Measurements from ENCODE around the gene KRTAP22-2. TPM values are rescaled to one million over a fixed set of nuclear protein-coding genes. Genes with fewer than 3 reads are reported as not detected.

KRTAP22-2 gene
- total RNA-seq, 1 donor from 2014 or later = not detected

DNA sequence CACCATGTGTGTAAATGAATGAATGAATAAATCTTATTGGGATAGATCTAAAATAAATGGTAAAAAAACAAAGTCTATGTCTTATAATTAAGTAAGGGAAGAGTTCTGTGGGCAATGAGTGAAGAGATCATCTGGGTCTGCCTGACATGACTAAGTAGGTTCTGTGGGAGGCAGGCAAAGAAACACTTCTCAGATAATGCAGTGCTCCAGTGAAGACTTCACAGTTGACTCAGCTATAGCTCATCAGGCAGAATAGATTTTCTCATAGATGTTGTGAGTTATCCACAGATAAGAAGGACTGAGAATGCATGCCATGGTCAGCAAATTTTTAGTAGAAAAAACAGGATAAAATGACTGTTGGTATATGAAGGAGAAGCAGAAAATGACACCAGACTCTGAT lies 12.4 kb downstream of the KRTAP22-2 start:
- no peak overlapping the region for H3K27ac Mint-ChIP-seq
- H3K36me3 Mint-ChIP-seq = no peaks in the 10 kb centered on the region
- Histone ChIP-seq H2AFZ (replicated peaks) (no peak overlapping the region), H3K36me3 (no peaks in the 10 kb centered on the region), H3K79me2 (ENCODE audit: low read depth) (no peaks in the 10 kb centered on the region), H3F3A (ENCODE audit: low read depth) (no peaks in the 10 kb centered on the region), H3K4me2 (no peak overlapping the region), H3K4me3 (no peak overlapping the region), H3K27me3 (no peaks in the 10 kb centered on the region), H4K20me1 (ENCODE audit: low read depth) (no peaks in the 10 kb centered on the region), H3K9me3 (ENCODE audit: low read depth) (no peaks in the 10 kb centered on the region), H3K9ac (no peak overlapping the region), H3K4me1 (peaks cover 10% of the 10 kb centered on the region), H3K27ac (no peak overlapping the region)
- peaks cover under 1% of the 10 kb centered on the region for H3K4me1 Mint-ChIP-seq
- no peaks in the 10 kb centered on the region for H3K9me3 Mint-ChIP-seq
- no peak for DNase-seq (ENCODE audit: low spot score)
- no peak overlapping the region for H3K4me3 Mint-ChIP-seq
- H3K27me3 Mint-ChIP-seq (ENCODE audit: insufficient read depth, low read depth) = no peaks in the 10 kb centered on the region
- TF ChIP-seq EZH2 (IDR thresholded peaks at IDR 0.05) (no peak), EZH2phosphoT487 (IDR thresholded peaks at IDR 0.05) (no peak)
- TF ChIP-seq, protein P1, sequence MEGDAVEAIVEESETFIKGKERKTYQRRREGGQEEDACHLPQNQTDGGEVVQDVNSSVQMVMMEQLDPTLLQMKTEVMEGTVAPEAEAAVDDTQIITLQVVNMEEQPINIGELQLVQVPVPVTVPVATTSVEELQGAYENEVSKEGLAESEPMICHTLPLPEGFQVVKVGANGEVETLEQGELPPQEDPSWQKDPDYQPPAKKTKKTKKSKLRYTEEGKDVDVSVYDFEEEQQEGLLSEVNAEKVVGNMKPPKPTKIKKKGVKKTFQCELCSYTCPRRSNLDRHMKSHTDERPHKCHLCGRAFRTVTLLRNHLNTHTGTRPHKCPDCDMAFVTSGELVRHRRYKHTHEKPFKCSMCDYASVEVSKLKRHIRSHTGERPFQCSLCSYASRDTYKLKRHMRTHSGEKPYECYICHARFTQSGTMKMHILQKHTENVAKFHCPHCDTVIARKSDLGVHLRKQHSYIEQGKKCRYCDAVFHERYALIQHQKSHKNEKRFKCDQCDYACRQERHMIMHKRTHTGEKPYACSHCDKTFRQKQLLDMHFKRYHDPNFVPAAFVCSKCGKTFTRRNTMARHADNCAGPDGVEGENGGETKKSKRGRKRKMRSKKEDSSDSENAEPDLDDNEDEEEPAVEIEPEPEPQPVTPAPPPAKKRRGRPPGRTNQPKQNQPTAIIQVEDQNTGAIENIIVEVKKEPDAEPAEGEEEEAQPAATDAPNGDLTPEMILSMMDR (IDR thresholded peaks at IDR 0.05) = no peak

DNA sequence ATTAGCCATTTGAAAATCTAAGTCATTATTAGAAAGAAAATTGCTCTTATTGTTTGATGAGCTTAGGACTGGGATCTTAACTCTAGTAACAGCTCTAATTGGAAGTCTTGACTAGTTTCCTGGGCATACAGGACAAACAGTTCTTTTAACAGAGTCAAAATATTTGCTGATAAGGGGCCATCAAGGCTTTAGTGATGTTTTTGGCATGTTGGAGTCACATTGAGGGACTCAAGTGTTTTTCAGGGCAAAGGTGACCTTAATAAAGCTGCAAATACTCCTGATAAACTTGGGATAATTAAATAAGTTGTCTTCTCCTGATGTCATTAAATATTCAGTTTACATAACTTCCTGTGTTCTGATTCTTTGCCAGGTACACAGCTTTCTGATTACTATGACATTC lies 22.6 kb downstream of the KRTAP22-2 start:
- Mint-ChIP-seq H3K4me1 (no peaks in the 10 kb centered on the region), H3K9me3 (no peaks in the 10 kb centered on the region), H3K27ac (no peak overlapping the region), H3K27me3 (ENCODE audit: insufficient read depth, low read depth) (no peaks in the 10 kb centered on the region), H3K4me3 (no peak overlapping the region), H3K36me3 (no peaks in the 10 kb centered on the region)
- no peaks in the 10 kb centered on the region for H3K27me3 ChIP-seq
- no peak overlapping the region for H3K9ac ChIP-seq
- H3K4me3 ChIP-seq = no peak overlapping the region
- no peak overlapping the region for H2AFZ ChIP-seq (replicated peaks)
- H3F3A ChIP-seq (ENCODE audit: low read depth) = peaks cover 5% of the 10 kb centered on the region
- no peaks in the 10 kb centered on the region for H3K4me1 ChIP-seq
- H3K27ac ChIP-seq = no peak overlapping the region
- H3K9me3 ChIP-seq (ENCODE audit: low read depth) = no peaks in the 10 kb centered on the region
- no peak overlapping the region for H3K4me2 ChIP-seq
- H3K79me2 ChIP-seq (ENCODE audit: low read depth) = no peaks in the 10 kb centered on the region
- H4K20me1 ChIP-seq (ENCODE audit: low read depth) = no peaks in the 10 kb centered on the region
- no peak for DNase-seq (ENCODE audit: low spot score)
- TF ChIP-seq EZH2phosphoT487 (IDR thresholded peaks at IDR 0.05) = no peak
- TF ChIP-seq EZH2 (IDR thresholded peaks at IDR 0.05) = no peak
- TF ChIP-seq, protein P1 (IDR thresholded peaks at IDR 0.05) = no peak
- no peaks in the 10 kb centered on the region for H3K36me3 ChIP-seq

DNA sequence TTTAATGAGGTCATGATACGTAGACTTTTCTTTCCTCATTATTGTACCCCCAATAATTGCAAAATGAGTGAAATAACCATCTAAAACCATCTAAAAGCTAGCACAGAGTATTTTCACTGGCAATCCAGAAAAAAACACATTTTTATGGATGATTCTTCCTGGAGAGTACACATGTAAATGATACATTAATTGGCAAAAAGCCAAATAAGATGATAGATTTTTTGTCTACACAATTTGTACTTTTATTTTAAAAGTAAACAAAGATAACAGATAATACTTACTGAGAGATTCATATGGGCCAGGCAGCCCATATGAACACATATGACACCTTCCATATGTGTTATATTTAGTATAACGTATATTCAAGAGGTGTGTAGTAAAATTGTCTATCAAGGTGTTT lies 26.6 kb downstream of the KRTAP22-2 start:
- H3K79me2 ChIP-seq (ENCODE audit: low read depth) = no peaks in the 10 kb centered on the region
- H3K4me2 ChIP-seq = no peak overlapping the region
- no peaks in the 10 kb centered on the region for H3K36me3 ChIP-seq
- H3K27me3 Mint-ChIP-seq (ENCODE audit: insufficient read depth, low read depth) = peaks cover 2% of the 10 kb centered on the region
- no peaks in the 10 kb centered on the region for H3F3A ChIP-seq (ENCODE audit: low read depth)
- H3K9ac ChIP-seq = no peak overlapping the region
- no peaks in the 10 kb centered on the region for H3K4me1 ChIP-seq
- no peaks in the 10 kb centered on the region for H3K36me3 Mint-ChIP-seq
- TF ChIP-seq EZH2phosphoT487 (IDR thresholded peaks at IDR 0.05) (no peak), EZH2 (IDR thresholded peaks at IDR 0.05) (no peak)
- TF ChIP-seq, protein P1 (IDR thresholded peaks at IDR 0.05) = no peak
- no peaks in the 10 kb centered on the region for H3K27me3 ChIP-seq
- H3K4me3 Mint-ChIP-seq = no peak overlapping the region
- DNase-seq (ENCODE audit: low spot score) = no peak
- H3K9me3 ChIP-seq (ENCODE audit: low read depth) = peaks cover 7% of the 10 kb centered on the region
- H3K4me3 ChIP-seq = no peak overlapping the region
- no peaks in the 10 kb centered on the region for H3K4me1 Mint-ChIP-seq
- H3K27ac ChIP-seq = no peak overlapping the region
- H3K27ac Mint-ChIP-seq = no peak overlapping the region
- no peak overlapping the region for H2AFZ ChIP-seq (replicated peaks)
- no peaks in the 10 kb centered on the region for H4K20me1 ChIP-seq (ENCODE audit: low read depth)
- no peaks in the 10 kb centered on the region for H3K9me3 Mint-ChIP-seq

Measured in neural progenitor cell (in vitro differentiated cells).